Left kidney (tissue), 2 donors: Measurements from ENCODE around the gene LEF1. TPM values are rescaled to one million over a fixed set of nuclear protein-coding genes. Genes with fewer than 3 reads are reported as not detected.
"Not testable (repeated sequence)": the region's sequence is repeated elsewhere in the genome, so short reads cannot be mapped to it uniquely, and the experiment has no call there.

ENCODE experiments used
- DNase-seq: peaks from one replicate; pipeline ENCODE4 v3.0.0-alpha.2; 2013
- polyA plus RNA-seq: library from polyadenylated mRNA; unstranded; fragments of 120-200 nt; gene quantifications from one replicate; pipeline ENCODE4 v1.2.1, GENCODE V29; 2013; ENCODE audit not compliant: insufficient read length

The LEF1 gene
- polyA plus RNA-seq, 1 donor, result 83.2 TPM

DNA sequence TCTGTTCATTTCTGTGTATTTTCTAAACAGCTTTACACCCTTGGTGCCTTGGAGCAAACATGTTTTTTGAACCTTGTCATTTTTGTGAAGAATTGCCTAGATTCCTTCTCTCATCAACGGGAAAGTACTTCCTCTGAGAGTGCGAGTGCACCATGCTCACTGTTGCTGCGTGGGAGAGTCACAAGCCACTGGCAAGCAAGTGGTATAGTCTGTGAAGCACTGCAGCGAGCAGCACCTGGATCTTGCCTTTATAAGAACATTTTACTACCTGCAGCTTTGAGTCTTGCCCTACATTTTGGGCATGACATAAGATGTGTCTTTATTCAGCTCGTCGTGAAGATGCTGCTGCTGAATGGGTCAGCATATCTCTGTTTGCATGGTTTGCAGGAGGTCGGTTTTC is 134.2 kb downstream of the LEF1 start:
- DNase-seq, result no peak

DNA sequence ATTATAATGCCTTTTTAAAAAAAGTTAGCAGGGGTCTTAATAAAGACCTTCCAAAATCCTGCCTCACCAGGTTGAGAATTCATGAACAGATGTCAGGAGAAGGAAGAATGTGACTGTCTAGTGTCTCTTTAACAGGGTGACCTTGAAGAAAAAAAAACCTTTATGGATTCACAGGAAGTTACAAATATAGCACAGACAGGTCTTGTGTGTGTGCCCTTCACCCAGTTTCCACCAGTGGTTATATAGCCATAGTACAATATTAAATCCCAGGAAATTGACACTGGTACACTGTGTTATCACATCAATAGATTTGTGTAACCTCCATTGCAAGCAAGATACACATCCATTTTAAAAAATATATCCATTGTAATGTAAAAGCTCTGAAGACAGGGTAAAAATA is 135.4 kb downstream of the LEF1 start:
- no peak for DNase-seq

DNA sequence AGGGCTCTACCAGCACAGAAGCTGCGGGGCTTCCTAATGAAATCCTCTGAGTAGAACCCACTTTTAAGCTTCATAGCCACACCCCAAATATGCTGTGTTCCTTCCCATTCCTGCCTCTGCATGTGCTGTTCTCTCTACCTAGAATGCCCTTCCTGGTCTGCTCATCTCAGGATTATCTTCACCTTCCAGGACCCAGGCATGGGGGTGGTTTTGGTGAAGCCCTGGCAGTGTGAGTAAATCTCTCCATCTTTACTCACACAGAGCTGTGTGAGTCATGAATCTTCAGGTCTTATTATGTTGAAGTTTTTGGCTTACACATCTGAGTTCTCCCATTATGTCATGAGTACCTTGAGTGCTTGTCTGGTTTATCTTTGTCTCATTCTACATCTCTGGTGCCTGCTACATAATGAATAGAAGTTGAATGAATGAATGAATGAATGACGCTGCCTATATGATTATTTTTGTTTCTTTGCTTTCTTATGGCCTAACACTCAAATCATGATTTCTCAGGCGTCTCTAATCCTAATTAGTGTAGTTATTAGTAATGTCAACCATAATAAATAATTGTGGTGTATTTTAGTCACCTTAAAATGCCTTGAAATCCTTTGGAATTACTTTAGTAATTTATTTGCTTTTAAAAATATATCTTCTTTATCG is 137.2 kb downstream of the LEF1 start:
- DNase-seq, result no peak

DNA sequence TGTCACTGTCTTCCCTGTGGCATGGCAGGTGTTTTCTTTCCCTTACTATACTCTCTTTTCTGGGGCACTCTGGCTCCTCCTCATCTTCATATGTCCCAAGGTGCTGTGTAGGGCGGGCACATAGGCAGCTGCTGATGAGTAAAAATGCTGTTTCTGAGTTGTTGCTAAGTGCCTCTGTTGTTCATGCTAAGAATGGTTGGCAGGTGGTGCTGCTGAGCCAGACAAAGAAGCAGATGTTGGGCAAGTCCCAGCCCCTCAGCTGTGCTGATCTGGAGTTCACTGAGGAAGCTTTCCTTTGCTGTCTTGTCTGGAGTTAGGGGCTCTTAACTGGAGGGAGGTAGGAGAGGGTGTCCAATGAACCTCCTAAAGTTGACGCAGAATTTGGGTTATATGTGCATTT is 138.4 kb downstream of the LEF1 start:
- no peak for DNase-seq

DNA sequence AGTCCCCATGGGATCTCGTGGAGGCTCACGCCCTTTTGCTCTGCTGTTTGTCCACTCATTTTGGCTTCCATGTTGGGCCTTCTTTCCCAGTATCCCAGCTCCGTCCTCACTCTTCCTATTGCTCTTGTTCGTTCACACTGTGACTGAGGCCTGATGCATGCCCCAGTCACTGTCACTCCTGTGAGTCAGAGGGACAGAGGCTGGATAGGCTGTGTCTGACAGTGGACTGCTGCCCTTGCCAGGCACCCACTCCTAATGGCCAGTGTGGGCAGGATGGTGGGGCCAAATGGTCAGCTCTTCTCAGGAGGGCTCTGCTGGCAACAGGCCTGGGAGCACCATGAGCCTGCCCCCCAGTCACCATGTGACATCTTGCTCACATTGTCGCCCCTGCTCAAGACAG is 139.0 kb downstream of the LEF1 start:
- no peak for DNase-seq

DNA sequence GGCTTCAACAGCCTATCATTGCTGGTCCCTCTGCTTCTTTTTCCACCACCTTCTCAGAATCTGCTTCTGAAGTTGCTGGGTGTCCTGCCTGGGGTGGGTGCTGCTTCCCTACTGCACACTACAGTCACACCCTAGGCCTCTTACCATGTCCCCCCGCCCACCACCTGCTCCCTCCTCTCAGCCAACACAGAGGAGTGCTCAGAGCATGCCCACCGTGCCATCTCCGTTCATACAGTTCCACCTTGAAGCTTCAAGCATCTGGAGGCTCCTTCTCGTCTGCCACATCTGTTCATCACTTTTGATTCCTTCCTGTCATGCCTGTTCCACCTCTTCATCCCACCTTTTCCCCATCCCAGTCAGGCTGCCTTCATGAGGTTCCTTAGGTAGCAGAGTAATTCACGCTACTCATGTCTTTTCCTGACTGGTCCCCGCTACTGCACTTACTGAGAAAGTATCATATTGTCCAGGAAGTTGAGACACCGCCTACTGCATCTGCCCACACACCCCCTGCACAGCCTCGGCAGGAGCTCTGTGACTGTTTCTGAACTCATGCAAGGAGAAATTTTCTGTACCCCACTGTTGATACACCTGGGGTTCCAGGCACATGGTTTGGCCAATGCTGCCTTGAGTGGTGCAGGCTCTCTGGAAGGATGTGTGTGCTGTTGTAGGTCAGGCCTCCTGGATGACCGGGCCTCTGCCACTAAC is 139.6 kb downstream of the LEF1 start:
- no peak for DNase-seq

DNA sequence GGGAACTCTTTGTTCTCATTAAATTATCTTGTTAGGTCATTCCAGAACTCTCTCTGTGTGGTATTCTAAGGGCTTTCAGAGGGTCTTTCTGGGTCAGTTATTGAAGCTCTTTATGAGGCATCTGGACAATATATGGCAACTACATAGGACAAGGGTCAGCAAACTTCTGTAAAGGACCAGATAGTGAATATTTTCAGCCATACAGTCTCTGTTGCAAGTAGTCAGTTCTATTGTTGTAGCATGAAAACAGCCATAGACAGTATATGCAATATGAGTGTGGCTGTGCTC is 143.9 kb downstream of the LEF1 start:
- no peak for DNase-seq

DNA sequence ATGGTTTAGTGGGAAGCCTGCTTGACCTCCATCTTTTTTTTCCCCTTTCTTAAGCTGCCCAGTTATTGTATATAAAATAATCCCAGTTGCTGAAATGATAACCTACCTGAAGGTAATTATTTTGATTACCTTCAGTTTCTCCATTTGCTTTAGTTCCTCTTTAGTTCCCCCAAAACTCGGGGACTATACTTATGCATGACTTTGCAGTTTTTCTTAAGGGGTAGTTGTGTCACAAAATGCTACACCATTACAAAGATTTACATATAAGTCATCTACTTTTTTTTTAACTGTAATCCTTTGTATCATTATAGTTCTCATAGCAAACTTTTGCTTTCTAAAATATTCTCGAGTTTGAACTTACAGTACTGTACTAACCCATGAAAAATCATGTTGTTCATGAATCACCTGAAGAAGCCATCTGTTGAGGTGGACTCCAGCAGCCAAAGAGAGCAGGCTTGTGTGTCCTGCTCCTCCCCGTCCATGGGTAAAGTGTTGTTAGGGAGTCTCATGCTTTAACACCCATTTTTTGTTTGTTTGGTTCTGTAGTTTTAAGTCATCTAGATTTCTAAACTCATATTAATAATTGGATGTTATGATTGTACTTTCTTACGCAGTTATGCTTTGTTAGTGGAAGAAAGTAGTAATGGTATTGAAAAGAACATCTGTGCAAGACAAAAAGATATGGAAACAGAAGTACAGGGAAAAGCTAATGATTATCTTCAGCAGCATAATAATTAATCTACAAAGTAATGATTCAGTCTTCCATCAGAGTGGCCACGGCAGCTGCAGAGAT is 144.5 kb downstream of the LEF1 start:
- no peak for DNase-seq

DNA sequence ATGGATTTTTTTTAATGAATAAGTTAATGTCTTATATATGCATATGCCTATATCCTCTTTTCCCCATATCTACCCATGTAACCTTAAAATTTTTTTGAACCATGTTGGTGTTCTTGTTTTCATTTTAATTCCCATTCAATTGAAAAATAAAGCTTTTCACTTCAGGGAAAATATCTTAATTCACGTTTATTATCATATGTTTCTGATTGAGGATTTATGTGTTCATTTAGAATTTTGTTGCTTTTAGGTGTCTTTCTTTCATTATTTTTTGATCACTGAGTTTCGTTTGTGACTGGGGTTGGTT is 149.9 kb downstream of the LEF1 start:
- DNase-seq, result no peak

DNA sequence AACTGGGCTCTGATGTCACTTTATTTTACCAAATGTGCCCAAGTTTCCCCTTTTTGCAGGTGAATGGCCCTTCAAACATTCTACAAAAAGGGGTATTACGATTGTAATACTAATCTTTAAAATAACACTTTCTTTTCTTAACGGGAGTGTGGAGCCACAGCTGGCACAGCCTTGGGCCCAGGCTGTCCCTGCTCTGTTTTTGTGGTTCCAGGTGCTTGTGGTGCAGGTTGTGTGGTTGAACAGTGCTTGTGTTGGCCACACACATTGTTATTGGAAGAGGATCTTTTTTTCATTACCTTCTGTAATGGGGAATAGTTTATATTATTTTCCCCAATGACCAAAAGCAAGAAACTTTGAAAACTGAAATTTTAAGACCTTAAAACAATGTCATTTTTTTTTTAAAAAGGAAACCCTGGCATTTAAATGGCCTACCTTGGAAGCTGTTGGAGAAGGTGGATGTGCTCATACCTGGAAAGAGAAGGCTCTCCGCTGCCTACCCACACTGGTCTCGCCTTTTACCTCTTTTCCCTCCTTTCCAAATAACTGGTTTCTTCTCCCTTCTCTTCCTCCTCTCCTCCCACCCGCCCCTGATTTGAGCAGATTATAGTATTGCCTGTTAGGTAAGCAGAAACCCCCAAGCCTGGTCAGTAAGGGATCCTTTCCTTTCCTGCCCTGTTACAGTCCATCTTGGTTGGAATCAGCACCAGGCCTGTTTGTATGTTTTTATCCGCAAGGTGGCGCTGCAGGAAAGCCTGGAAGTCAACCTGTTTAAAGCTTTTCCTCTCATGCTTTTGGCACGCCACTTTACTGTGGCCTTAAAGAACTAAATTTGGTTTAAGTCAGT is 150.5 kb downstream of the LEF1 start:
- peak; percentile 82 for DNase-seq

DNA sequence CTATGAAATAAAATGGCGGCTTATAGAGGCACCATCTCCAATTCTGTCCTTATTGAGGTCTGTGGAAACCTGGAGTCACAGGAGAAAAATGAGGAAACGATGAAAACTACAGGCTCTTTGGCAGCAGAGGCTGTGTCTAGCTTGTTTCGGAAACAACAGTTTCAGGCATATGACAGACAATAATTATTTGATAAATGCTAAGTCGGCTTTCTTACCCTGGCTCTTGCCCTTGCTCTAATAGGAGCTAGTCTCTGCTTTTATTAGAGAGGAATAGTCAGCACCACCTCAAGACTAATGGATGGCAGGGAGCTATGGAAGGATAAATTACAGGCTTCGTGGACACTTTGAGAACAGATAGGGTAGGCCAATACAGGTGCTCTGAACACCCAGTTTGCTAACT is 154.8 kb downstream of the LEF1 start:
- no peak for DNase-seq

DNA sequence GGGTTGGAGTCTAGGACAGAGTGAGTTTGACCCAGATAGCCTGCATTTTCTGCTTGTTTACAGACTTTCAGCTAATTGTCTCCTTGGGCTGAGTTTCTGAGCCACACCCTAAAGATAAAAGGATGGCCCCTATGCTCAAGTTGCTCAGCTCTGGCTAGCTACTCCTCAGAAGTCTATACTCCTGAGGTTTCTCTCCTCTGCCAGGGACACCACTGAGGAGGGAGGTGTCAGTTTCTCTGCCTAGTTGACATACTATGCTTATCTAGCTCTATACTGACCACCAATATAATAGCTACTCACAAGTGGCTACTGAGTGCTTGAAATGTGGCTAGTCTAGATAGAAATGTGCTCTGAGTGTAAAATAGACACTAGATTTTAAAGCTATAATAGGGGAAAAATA is 155.4 kb downstream of the LEF1 start:
- no peak for DNase-seq

DNA sequence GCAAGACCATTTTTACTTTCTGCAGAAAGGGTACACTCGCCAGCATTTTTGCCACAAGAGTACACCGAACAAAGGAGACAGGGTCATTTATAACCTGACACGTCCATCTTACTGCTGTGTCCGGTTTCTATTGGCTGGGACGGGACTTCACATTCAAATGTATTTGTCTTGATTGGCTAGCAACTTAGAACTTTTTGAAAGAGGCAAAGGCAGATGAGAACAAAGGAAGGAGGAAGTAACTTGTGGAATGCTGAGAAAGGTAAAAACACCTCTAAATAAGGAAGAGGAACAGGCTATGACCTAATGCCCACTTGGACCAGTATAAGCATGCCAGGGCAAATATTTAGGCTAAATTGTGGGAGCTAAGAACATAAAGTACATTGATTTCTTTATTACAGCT is 156.3 kb downstream of the LEF1 start:
- not testable (repeated sequence) for DNase-seq

DNA sequence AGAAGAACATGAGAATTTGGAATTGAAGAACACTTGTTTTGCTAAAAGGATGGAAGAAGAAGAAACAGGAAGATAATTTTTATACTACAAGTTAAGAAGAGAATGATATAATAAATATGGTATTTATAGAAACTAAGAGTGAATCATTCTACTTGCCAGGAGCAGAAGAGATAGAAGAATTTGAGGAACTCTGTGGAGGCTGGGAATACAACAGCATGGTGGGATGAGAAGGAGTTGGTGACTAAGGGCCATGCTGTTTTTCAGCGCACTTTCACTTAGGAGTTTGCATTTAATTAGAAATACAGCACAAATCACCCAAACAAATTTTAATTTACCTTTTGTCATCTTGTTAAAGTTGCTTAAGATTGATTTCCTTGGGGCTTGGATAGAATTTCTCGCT is 158.6 kb downstream of the LEF1 start:
- no peak for DNase-seq

DNA sequence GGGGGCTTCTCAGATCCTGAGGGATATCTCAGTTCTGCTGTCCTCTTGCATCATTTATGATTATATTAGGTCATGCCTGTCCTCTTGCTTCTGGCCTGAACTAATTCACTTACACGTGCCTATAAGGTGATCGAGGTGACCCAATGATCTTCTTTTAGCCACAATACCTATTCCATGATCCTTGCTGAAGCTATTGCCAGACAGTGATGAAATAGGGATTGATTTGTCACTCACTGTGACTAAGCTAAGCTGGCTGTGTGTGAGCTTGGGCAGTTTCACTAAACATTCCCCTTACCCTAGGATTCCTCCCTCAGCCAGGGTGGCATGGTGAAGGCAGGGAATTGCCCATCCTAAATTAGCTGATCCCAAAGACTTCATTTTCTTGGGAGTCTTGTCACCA is 160.0 kb downstream of the LEF1 start:
- DNase-seq, result no peak

DNA sequence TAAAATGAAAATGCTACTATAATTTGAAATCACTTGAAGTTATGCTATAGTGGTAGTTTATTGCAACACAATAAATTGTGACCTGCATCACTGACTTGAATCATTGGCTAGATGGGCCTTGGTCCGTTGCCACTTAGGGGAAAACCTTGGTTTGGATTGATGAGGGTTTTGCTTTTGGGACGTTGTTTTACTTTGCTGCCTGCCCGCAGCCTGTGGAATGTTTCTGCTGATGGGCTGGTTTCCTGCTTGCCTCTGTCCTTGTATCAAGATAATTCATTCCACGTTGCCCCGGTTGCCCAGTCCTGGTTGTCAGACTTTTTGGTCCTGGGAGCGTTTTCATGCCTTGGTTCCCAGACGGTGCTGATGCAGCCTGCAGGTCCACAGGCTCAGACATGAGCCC is 160.7 kb downstream of the LEF1 start:
- DNase-seq, result no peak

DNA sequence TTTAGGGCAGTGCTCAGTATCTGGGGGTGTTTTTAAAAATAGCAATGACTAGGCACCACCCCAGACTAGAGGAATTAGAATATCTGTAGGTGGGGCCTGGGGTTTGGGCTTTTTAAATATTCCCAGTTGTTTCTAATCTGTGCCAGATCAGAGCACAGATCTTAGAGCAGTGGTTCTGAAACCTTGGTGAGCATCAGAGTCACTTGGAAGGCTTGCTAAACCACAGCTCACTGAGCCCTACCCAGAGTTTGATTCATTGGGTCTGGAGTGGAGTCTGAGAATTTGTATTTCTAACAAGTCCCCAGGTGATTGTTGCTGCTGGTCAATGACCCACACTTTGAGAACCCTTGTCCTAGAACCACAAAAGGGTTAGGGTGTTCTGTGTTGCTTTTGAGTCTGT is 162.4 kb downstream of the LEF1 start:
- no peak for DNase-seq

DNA sequence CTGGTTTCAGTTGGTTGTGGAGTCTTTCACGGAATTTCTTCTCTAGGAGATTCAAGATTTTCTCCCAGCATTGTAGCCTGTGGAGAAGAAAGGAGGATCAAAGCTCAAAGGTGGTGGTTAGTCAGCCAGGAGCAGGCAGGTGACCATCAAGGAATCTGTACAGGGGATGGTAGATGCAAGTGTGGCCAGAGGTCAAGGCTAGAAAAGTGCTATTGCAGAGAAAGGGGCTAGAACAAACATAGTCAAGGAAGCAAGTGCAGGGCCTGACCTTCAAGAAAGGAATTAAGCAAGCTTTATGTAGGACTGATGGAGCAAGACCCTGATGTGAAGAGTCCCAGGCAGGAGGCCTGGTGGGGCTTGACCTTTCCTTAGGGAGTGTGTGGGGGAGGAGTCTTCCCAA is 162.9 kb downstream of the LEF1 start:
- no peak for DNase-seq

DNA sequence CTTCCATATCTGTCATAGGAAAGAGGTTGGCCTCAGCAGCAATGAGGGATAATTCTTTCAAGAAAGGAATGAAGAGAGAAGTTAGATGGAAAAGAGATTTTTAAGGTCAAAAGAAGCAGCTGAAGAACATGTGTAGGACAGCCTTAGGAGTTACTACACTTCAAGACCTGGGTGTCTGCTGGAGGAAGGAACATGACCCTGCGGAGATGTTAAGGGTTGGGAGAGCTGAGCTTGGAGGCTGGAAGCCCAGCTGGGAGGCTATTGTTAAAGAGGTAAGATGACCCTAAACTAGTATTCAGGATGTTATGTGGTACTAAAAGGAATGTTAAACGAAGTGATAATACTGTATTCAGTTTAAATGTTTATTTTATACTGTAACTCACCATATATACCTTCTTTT is 164.1 kb downstream of the LEF1 start:
- no peak for DNase-seq

DNA sequence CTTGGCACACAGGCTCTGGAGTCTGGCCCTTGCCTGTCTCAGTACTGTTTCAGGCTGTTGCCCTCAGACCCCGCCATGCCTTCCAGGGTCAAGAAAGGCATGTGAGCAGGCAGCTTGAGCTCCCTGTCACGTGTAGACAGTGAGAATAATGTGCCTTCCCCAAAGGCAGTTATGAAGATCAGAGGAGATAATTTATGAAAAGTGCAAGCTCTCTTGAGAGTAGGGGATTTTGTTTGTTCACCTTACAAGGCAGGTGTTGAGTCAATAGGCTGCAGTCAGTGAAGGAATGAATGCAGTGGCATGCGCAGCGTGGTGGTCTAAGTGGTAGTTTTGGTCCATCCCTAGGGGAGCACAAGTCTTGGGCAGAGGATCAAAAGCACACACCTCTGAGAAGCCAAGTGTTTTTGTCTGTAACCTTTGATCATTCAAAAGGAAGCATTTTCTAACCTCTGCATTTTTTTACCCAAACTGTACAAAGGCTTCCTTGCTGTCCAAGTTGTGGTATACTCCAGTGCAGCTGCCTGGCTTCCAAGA is 164.7 kb downstream of the LEF1 start:
- no peak for DNase-seq

DNA sequence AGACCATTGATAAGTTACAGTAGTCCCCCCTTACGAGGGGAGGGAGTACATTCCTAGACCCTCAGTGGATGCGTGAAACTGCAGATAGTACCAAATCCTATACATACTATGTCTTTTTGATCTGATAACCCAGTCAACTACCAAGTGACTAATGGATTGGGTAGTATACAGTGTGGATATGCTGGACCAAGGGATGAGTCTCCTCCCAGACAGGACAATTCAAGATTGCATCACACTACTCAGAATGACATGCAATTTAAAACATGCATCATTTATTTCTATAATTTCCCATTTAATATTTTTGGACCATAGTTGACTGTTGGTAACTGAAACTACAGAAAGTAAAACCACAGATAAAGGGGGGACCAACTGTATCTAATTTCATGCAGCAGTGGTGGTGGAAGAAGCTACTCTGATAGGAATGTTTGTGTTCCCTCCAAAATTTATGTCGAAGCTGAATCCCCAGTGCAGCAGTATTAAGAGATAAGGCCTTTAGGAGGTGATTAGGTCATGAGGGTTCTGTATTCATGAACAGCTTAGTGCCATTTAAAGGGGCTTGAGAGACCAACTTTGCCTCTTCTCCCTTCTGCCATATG is 167.1 kb downstream of the LEF1 start:
- no peak for DNase-seq

DNA sequence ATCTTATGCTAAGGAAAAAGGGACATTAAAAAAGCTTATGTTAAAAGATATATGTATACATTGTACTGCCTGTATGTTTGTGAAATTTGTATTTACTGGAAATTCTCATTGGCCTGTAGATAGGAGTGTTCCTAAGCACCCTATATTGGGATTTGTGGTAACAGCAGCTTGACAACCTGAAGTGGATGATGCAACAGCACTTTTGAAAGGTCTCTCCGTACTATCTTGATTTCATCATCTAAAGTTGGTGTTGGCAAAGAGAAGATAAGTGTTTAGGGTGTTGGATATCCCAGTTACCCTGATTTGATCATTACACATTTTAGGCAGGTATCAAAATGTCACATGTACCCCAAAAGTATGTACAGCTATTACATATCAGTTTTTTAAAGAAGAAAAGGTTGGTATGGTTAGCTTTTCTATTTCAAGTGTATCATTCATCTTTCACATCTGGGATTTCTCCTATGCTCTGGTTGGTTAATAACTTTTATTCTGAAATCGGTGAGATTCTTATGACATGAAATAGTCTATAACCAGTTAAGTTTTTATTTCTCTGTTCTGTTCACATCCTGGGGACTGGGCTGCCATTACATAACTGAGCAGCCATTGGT is 168.7 kb downstream of the LEF1 start:
- no peak for DNase-seq
